Pancreas (tissue), 10 donors: Measurements from ENCODE around the gene GNL2. TPM values are rescaled to one million over a fixed set of nuclear protein-coding genes. Genes with fewer than 3 reads are reported as not detected.
A peak's percentile ranks its signal among the peaks of the same experiment; 100 is the strongest.

Experiments
- ATAC-seq, 4 donors: fragments of 200-7000 bp; cut with Tn5 transposase; one replicate each; pipeline versions ENCODE4 v1.8.0 to v1.9.1; 2020; ENCODE audit warnings: mild to moderate bottlenecking in 4 of 4, moderate library complexity in 4 of 4
- DNase-seq, 6 donors: peaks; one replicate each; pipeline ENCODE4 v3.0.0-alpha.2; 2020
- FAIRE-seq: peaks from 2 replicates; lab custom pipeline; 2012; peaks lifted over from hg19 to GRCh38; lab: Jason Lieb, UNC
- H3K27ac ChIP-seq, 4 donors: fragments of 200-600 bp; sonication (generic); 1 replicate in 3 of 4; 2 replicates in 1 of 4; pipeline versions ENCODE4 v1.5.0 to v1.8.0; 2020
- H3K27me3 ChIP-seq, 4 donors: fragments of 200-600 bp; one replicate each; pipeline ENCODE4 v1.8.0; 2021
- H3K36me3 ChIP-seq, 3 donors: fragments of 200-600 bp; sonication (generic) in 1 of 3; one replicate each; pipeline versions ENCODE4 v1.5.0 to v1.8.0; 2020 to 2021
- H3K4me1 ChIP-seq, 3 donors: fragments of 200-600 bp; one replicate each; pipeline ENCODE4 v1.8.0; 2021
- H3K4me3 ChIP-seq, 4 donors: fragments of 200-600 bp; sonication (generic) in 2 of 4; one replicate each; pipeline versions ENCODE4 v1.5.0 to v1.8.0; 2020 to 2021
- H3K9me3 ChIP-seq, 4 donors: fragments of 200-600 bp; one replicate each; pipeline ENCODE4 v1.8.0; 2021
- CTCF ChIP-seq, 4 donors: fragments of 200-600 bp; sonication (generic) in 3 of 4; IDR thresholded peaks; one replicate each; pipeline versions ENCODE4 v1.5.0 to v1.8.0; 2021; ENCODE audit warnings: antibody characterized with exemption in 4 of 4
- WGBS, 2 donors: extraction: QIAGEN DNeasy Blood & Tissue Kit; methylation state at CpG; one replicate each; pipeline ENCODE4 v1.1.7; 2013; 5-methylcytosine and 5-hydroxymethylcytosine counted together
- intact Hi-C, 3 donors: fragments of 100-400 bp; cut with DNase I; formaldehyde crosslinking; loops; one replicate each; pipeline versions ENCODE4 v1.11.1 to v1.14.2; 2022
- polyA plus RNA-seq, 2 donors: library from polyadenylated mRNA; stranded (reverse); fragments of 200-250 nt; gene quantifications; one replicate each; pipeline ENCODE4 v1.2.3, GENCODE V29; 2013
- total RNA-seq, 6 donors: library from RNA; stranded (reverse); fragmentation: NEBNext Ultra II Directional in 4 of 6; extraction: Animal tissue kit (Norgen Biotek cat#: 25700) in 4 of 6; gene quantifications; one replicate each; pipeline versions ENCODE4 v1.2.1 to v1.2.4, GENCODE V29; 2021 to 2023
- donor health status: healthy with polysubstance abuse.
- donor health status: DM: no; HTN: no; CAD: no; lungs with moderate emphysema.
- donor health status: DM: no; HTN: no; CAD: no.
- donor health status: control.
- donor health status: control.
- donor health status: Bipolar disorder and iron deficiency.
- donor health status: DM: yes; HTN: yes; CAD: no.
- donor health status: DM: no; HTN: no; CAD: no.
- donor health status: DM: no; HTN: no; CAD: no.
- donor health status: DM: yes; HTN: yes; CAD: no.

The GNL2 gene
- 10 to 100 TPM in 5 of 6 donors, 1 to 10 TPM in 1; 9.8 to 20.1 (median 17.1) TPM for total RNA-seq
- polyA plus RNA-seq = 10 to 100 TPM; 50.6 to 69.1 TPM

- Histone ChIP-seq H3K9me3 (no peaks in the 10 kb centered on the region), H3K4me1 (peaks cover 6 to 12% (median 8%) of the 10 kb centered on the region in 3 donors), H3K4me3 (peak within 1 kb of the TSS; percentile 46 to 86 (median 74)), H3K27me3 (no peaks in the 10 kb centered on the region), H3K36me3 (peaks cover 0 to 12% (median 5%) of the 10 kb centered on the region in 3 donors), H3K27ac (peak within 1 kb of the TSS; percentile 53 to 66 (median 58))
- intact Hi-C loops = no loop called here
- FAIRE-seq (peak; percentile 17), DNase-seq (peak; percentile 96 to 99 (median 97)), ATAC-seq (peak; percentile 100)
- no peak for TF ChIP-seq CTCF (IDR thresholded peaks at IDR 0.05)
- WGBS, 2 donors = 0% methylated on average over 51 of the region's 51 CpGs
Measured at GRCh38 chr1:37595440-37596181, at the start of gene GNL2. Gene GNL2 (minus strand): TSS chr1:37595937. CDS start chr1:37595822, 115 bp downstream.

- Histone ChIP-seq H3K4me3 (no peak overlapping the region), H3K27ac (no peak overlapping the region), H3K9me3 (no peaks in the 10 kb centered on the region), H3K4me1 (no peaks in the 10 kb centered on the region), H3K36me3 (no peaks in the 10 kb centered on the region), H3K27me3 (no peaks in the 10 kb centered on the region)
- WGBS, 2 donors = 78 to 83% methylated on average over 1 of the region's 1 CpG
- intact Hi-C loops = no loop called here
- FAIRE-seq (no peak), DNase-seq (no peak), ATAC-seq (no peak)
- no peak for TF ChIP-seq CTCF (IDR thresholded peaks at IDR 0.05)
Measured at GRCh38 chr1:37641059-37641458, 45.3 kb upstream of the GNL2 start.

- peaks cover 0 to 4% (median 0%) of the 10 kb centered on the region in 3 donors for H3K4me1 ChIP-seq
- H3K9me3 ChIP-seq = no peaks in the 10 kb centered on the region
- H3K36me3 ChIP-seq = no peaks in the 10 kb centered on the region
- no peak for DNase-seq
- FAIRE-seq = no peak
- ATAC-seq = no peak
- no peak overlapping the region for H3K4me3 ChIP-seq
- H3K27ac ChIP-seq = no peak overlapping the region
- no peak for TF ChIP-seq CTCF (IDR thresholded peaks at IDR 0.05)
- peaks cover 0 to 10% (median 2%) of the 10 kb centered on the region in 4 donors for H3K27me3 ChIP-seq
- WGBS, 2 donors = 49 to 52% methylated on average over 6 of the region's 6 CpGs
- intact Hi-C loops = no loop called here
Measured at GRCh38 chr1:37636435-37636834, 40.7 kb upstream of the GNL2 start.

- Histone ChIP-seq H3K4me1 (peaks cover 0 to 4% (median 0%) of the 10 kb centered on the region in 3 donors), H3K27ac (no peak overlapping the region), H3K9me3 (no peaks in the 10 kb centered on the region), H3K27me3 (peaks cover 0 to 10% (median 2%) of the 10 kb centered on the region in 4 donors), H3K36me3 (no peaks in the 10 kb centered on the region), H3K4me3 (peak overlapping the region in 2 of 4 donors; percentile 14 to 23)
- DNase-seq = no peak
- ATAC-seq = no peak
- intact Hi-C loops = no loop called here
- no peak for TF ChIP-seq CTCF (IDR thresholded peaks at IDR 0.05)
- FAIRE-seq = no peak
- 6 to 7% methylated on average over 26 of the region's 26 CpGs for WGBS, 2 donors
Measured at GRCh38 chr1:37634992-37635902, 39.5 kb upstream of the GNL2 start.
